ENCODE results near the gene ANKRD66.

DNA sequence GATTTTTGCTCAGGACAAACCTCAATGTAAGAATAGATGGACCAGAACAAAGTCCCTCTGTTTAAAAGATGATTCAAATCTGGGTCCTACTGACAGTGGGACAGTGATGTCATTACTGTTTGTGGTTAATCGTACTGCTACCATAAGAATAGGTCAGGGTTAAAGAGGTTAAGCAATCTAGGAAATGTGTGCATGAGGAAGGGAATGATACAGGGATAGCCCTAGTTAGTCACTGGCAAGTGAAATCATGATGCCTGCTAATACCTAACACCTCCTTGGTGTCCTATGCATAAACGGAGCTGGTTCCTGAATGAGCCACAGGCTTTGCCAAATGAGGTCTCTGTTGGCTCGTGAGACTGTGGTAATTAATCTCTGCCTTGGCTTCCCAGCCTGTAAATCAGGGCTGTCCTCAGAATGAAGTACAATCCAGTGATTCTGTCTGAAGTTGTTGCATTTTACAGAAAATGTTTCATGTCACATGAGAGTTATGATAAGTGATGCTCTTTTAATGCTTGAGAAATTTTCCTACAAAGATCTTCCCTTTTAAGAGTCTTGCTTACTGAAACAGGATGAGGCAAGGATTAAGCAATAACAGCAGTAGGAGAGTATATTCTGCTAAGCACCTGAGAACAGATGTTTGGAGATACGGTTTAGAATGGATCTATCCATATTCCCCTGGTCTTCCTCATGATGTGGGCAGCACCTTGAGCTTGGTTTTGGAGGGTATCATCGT, 50.3 kb downstream of the ANKRD66 start:
- TF ChIP-seq CTCF (IDR thresholded peaks at IDR 0.05; ENCODE audit: borderline replicate concordance, extremely low read depth, low read length, poor library complexity, severe bottlenecking) (no peak), EZH2 (IDR thresholded peaks at IDR 0.05; ENCODE audit: borderline replicate concordance, low read depth, low read length, severe bottlenecking) (no peak)
